GM18873 (cell line): Measurements from ENCODE around the gene SMO.
A peak's percentile ranks its signal among the peaks of the same experiment; 100 is the strongest.

Experiments
- ATAC-seq: cut with Tn5 transposase; IDR thresholded peaks from one replicate; pipeline ENCODE4 v1.9.1; 2021; ENCODE audit warnings: mild to moderate bottlenecking, moderate library complexity, moderate number of reproducible peaks; ENCODE audit not compliant: unreplicated experiment, low FRiP score

The SMO gene

GRCh38 chr7:129188372-129188891, at the start of gene SMO:
SMO (plus strand) TSS chr7:129188633; CDS start chr7:129189152, 519 bp downstream.
- ATAC-seq, result no peak

- ATAC-seq, result no peak
Measured at GRCh38 chr7:129143724-129144094, 44.7 kb upstream of the SMO start.

GRCh38 chr7:129144095-129144833, 44.2 kb upstream of the SMO start, which contains the start of gene TSPAN33:
TSPAN33 (plus strand) TSS chr7:129144707; CDS start chr7:129144981, 274 bp downstream.
- ATAC-seq, result peak; percentile 42

- no peak for ATAC-seq
Measured at GRCh38 chr7:129144834-129145668, 43.4 kb upstream of the SMO start.

- peak; percentile 72 for ATAC-seq
Measured at GRCh38 chr7:129146237-129146979, 42.0 kb upstream of the SMO start.

GRCh38 chr7:129147731-129148130, 40.7 kb upstream of the SMO start:
- no peak for ATAC-seq

- no peak for ATAC-seq
Measured at GRCh38 chr7:129149511-129149910, 38.9 kb upstream of the SMO start.

GRCh38 chr7:129150199-129150996, 38.0 kb upstream of the SMO start:
- no peak for ATAC-seq

- ATAC-seq, result no peak
Measured at GRCh38 chr7:129157651-129158050, 30.8 kb upstream of the SMO start.

- no peak for ATAC-seq
Measured at GRCh38 chr7:129159539-129159938, 28.9 kb upstream of the SMO start.

GRCh38 chr7:129160161-129160905, 28.1 kb upstream of the SMO start:
- no peak for ATAC-seq

GRCh38 chr7:129161524-129162225, 26.8 kb upstream of the SMO start:
- no peak for ATAC-seq

GRCh38 chr7:129162732-129163131, 25.7 kb upstream of the SMO start:
- no peak for ATAC-seq

- ATAC-seq, result no peak
Measured at GRCh38 chr7:129163875-129164544, 24.4 kb upstream of the SMO start.

GRCh38 chr7:129166745-129167144, 21.7 kb upstream of the SMO start:
- peak; percentile 54 for ATAC-seq

- no peak for ATAC-seq
Measured at GRCh38 chr7:129167817-129168216, 20.6 kb upstream of the SMO start.

- ATAC-seq, result no peak
Measured at GRCh38 chr7:129168231-129169021, 20.0 kb upstream of the SMO start.
